BJ (cell line): Measurements from ENCODE around the gene CCDC32. TPM values are rescaled to one million over a fixed set of nuclear protein-coding genes. Genes with fewer than 3 reads are reported as not detected.

Experiments used
- CTCF ChIA-PET: fragments of 350-600 bp; formaldehyde crosslinking; extraction: SDS; loops from one replicate; lab custom pipeline; 2021; ENCODE audit warnings: antibody characterized with exemption, inconsistent platforms; lab: Yijun Ruan, JAX
- POLR2A ChIA-PET: fragments of 300-600 bp; sonication (Branson Sonifier 250); formaldehyde crosslinking; extraction: SDS; loops from one replicate; lab custom pipeline; 2021; ENCODE audit warnings: antibody characterized with exemption; lab: Charles Lee
- DNase-seq: peaks from one replicate; pipeline ENCODE4 v3.0.0-alpha.2; 2011; ENCODE audit warnings: low read depth
- H3K27me3 ChIP-seq: 2 replicates; pipeline ENCODE4 v1.6.0; 2011; ENCODE audit warnings: low read length; ENCODE audit not compliant: control insufficient read depth, insufficient read depth
- H3K36me3 ChIP-seq: 2 replicates; pipeline ENCODE4 v1.5.1; 2011; ENCODE audit warnings: low read length; ENCODE audit not compliant: control insufficient read depth, insufficient read depth
- H3K4me3 ChIP-seq: 2 replicates; pipeline ENCODE4 v1.5.1; 2011; ENCODE audit warnings: low read depth, mild to moderate bottlenecking, control low read depth, low read length
- polyA plus RNA-seq: library from polyadenylated mRNA; depleted of rRNA; stranded (reverse); fragments of >200 nt; gene quantifications from 2 replicates; pipeline ENCODE4 v1.2.3, GENCODE V29; 2011
- TF ChIP-seq, protein P1 (sequence below): IDR thresholded peaks from 2 replicates; pipeline ENCODE4 v1.5.1; 2011; ENCODE audit warnings: low read depth, mild to moderate bottlenecking, control low read depth, inconsistent platforms, low read length, moderate library complexity; ENCODE audit not compliant: insufficient read depth

The CCDC32 gene
- polyA plus RNA-seq, 1 experiment = 14.1 TPM

- TF ChIP-seq, protein P1, sequence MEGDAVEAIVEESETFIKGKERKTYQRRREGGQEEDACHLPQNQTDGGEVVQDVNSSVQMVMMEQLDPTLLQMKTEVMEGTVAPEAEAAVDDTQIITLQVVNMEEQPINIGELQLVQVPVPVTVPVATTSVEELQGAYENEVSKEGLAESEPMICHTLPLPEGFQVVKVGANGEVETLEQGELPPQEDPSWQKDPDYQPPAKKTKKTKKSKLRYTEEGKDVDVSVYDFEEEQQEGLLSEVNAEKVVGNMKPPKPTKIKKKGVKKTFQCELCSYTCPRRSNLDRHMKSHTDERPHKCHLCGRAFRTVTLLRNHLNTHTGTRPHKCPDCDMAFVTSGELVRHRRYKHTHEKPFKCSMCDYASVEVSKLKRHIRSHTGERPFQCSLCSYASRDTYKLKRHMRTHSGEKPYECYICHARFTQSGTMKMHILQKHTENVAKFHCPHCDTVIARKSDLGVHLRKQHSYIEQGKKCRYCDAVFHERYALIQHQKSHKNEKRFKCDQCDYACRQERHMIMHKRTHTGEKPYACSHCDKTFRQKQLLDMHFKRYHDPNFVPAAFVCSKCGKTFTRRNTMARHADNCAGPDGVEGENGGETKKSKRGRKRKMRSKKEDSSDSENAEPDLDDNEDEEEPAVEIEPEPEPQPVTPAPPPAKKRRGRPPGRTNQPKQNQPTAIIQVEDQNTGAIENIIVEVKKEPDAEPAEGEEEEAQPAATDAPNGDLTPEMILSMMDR = no peak
- no peaks in the 10 kb centered on the region; the same call in 1 of the 2 replicates for H3K27me3 ChIP-seq
- POLR2A ChIA-PET = no interaction called here
- peak within 1 kb of the TSS; percentile 91 for H3K4me3 ChIP-seq
- H3K36me3 ChIP-seq = no peaks in the 10 kb centered on the region
- CTCF ChIA-PET = interaction anchor here (0.8 to 2.2 kb wide), 3 partner anchors 22 to 300 kb away, joined by 3 to 6 read pairs (median 3); partner anchors contain the start of gene VPS18
- peak; percentile 93 for DNase-seq
Observed at GRCh38 chr15:40593588-40594428, 29.0 kb upstream of the CCDC32 start, which contains the start of gene KNL1. KNL1 (plus strand) TSS chr15:40594249; CDS start chr15:40602932, 8,683 bp downstream.

DNA sequence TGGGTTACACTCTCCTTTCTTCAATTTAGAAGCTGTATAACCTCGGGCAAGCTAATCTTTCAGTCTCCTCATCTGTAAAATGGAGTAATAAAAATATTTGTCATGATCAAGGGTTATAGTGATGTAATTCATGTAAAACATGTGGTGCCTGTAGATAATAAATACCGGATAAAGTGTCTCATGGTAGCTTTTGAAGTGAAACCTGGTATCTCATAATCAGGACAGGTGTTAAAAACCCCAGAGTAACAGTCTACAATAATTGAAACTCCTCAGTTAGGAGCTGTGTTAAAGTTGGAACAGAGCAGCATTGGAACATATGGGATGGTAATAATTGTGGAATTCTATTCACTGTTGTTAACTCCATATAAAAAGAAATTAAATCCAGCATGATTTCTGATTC, 28.3 kb upstream of the CCDC32 start:
- no peaks in the 10 kb centered on the region for H3K36me3 ChIP-seq
- H3K27me3 ChIP-seq = no peaks in the 10 kb centered on the region; the same call in 1 of the 2 replicates
- TF ChIP-seq, protein P1 = no peak
- no peak overlapping the region for H3K4me3 ChIP-seq
- DNase-seq = no peak
- ChIA-PET POLR2A (interaction anchor here (0.5 kb wide), 1 partner anchor 414 kb away, joined by 8 read pairs; no protein-coding TSS in a partner anchor), CTCF (interaction anchor here (0.8 to 2.2 kb wide), 3 partner anchors 22 to 301 kb away, joined by 3 to 6 read pairs (median 3); partner anchors contain the start of gene VPS18)

DNA sequence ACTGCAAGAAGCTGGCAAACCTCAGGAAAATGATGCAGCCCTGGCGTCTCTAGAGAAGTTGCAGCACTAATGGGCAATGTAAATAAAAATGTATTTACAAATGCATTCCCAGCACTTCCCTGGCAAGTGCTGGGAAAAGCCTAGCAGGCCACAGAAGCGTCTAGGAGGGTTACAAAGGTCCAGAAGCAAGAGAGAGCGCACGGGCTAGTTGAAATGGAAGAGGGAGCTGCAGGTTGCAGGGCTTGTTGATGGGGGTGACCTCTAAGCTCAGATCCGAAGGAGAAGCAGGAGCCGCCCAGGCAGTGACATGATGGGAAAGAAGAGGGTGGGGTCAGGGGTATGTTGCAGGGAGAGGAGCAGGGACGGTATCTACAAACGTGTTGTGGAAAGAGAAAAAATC, 26.5 kb upstream of the CCDC32 start:
- no peaks in the 10 kb centered on the region; the same call in 1 of the 2 replicates for H3K27me3 ChIP-seq
- TF ChIP-seq, protein P1 = no peak
- ChIA-PET CTCF (interaction anchor here (0.6 to 3.7 kb wide), 7 partner anchors 11 to 799 kb away, joined by 3 to 16 read pairs (median 4); partner anchors contain the start of gene VPS18), POLR2A (no interaction called here)
- DNase-seq = no peak
- H3K36me3 ChIP-seq = no peaks in the 10 kb centered on the region
- no peak overlapping the region for H3K4me3 ChIP-seq

GRCh38 chr15:40590667-40591050, 25.8 kb upstream of the CCDC32 start:
- Histone ChIP-seq H3K4me3 (no peak overlapping the region), H3K36me3 (no peaks in the 10 kb centered on the region), H3K27me3 (no peaks in the 10 kb centered on the region; the same call in 1 of the 2 replicates)
- TF ChIP-seq, protein P1 = no peak
- DNase-seq = no peak
- POLR2A ChIA-PET = no interaction called here
- CTCF ChIA-PET = interaction anchor here (1.1 to 3.7 kb wide), 10 partner anchors 9 to 800 kb away, joined by 3 to 16 read pairs (median 5); partner anchors contain the start of gene RPUSD2

- ChIA-PET CTCF (no interaction called here), POLR2A (no interaction called here)
- H3K27me3 ChIP-seq = no peaks in the 10 kb centered on the region; the same call in 1 of the 2 replicates
- TF ChIP-seq, protein P1 = no peak
- H3K36me3 ChIP-seq = no peaks in the 10 kb centered on the region
- no peak for DNase-seq
- no peak overlapping the region for H3K4me3 ChIP-seq
Observed at GRCh38 chr15:40584191-40584590, 19.3 kb upstream of the CCDC32 start.
